Loucy (cell line): ENCODE results near the gene ZCCHC2.

ENCODE experiments used
- EZH2phosphoT487 ChIP-seq: fragments of 200-600 bp; IDR thresholded peaks from 2 replicates; pipeline ENCODE4 v1.6.1; 2018; ENCODE audit warnings: antibody characterized with exemption, mild to moderate bottlenecking, moderate library complexity, borderline replicate concordance
- TF ChIP-seq, protein P1 (sequence below): fragments of 200-600 bp; sonication (generic); conservative IDR thresholded peaks from 2 replicates; pipeline ENCODE4 v1.5.1; 2014; ENCODE audit warnings: mild to moderate bottlenecking, antibody characterized with exemption, low read length

DNA sequence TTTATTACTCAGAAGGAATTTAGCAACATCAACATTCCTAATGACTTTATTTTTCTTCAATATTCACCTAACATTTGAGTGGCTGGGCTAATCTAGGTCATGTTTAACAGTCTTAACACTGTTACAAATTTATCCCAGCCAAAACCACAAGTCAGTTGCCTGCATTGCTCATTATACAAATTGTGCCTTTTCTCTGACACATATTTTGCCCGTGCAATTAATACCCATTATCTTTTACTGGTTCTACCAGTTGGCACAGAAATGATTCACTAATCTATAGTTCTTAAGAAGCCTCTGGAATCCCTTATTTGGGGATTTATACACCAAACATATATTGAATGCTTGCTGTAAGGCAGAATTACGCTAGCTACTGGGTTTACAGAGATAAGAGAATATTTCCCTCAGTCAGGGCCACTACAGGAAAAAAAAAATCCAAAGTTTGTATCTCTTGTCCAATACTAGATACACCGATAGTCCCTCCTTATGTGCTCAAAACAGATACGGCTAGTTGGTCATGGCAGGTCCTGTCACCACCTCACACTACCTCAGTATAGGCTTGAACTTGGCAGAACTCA, 46.3 kb downstream of the ZCCHC2 start:
- TF ChIP-seq, protein P1, sequence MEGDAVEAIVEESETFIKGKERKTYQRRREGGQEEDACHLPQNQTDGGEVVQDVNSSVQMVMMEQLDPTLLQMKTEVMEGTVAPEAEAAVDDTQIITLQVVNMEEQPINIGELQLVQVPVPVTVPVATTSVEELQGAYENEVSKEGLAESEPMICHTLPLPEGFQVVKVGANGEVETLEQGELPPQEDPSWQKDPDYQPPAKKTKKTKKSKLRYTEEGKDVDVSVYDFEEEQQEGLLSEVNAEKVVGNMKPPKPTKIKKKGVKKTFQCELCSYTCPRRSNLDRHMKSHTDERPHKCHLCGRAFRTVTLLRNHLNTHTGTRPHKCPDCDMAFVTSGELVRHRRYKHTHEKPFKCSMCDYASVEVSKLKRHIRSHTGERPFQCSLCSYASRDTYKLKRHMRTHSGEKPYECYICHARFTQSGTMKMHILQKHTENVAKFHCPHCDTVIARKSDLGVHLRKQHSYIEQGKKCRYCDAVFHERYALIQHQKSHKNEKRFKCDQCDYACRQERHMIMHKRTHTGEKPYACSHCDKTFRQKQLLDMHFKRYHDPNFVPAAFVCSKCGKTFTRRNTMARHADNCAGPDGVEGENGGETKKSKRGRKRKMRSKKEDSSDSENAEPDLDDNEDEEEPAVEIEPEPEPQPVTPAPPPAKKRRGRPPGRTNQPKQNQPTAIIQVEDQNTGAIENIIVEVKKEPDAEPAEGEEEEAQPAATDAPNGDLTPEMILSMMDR = no peak
- TF ChIP-seq EZH2phosphoT487 = no peak
